Psoas muscle (tissue), 8 donors: ENCODE measurements around the gene ORAI1. TPM values are rescaled to one million over a fixed set of nuclear protein-coding genes. Genes with fewer than 3 reads are reported as not detected.

Experiments used
- ATAC-seq, 4 donors: fragments of 200-7000 bp; cut with Tn5 transposase; one replicate each; pipeline ENCODE4 v1.9.1; 2020; ENCODE audit warnings: moderate library complexity in 3 of 4, mild to moderate bottlenecking in 2 of 4
- DNase-seq, 2 donors: peaks; one replicate each; pipeline ENCODE4 v3.0.0-alpha.2; 2020
- H3K27ac ChIP-seq: fragments of 200-600 bp; one replicate; pipeline ENCODE4 v1.8.0; 2022
- H3K27me3 ChIP-seq, 3 donors: fragments of 200-600 bp in 1 of 3; one replicate each; pipeline versions ENCODE4 v1.6.1 to v1.8.0; 2013 to 2022; ENCODE audit warnings: low read length in 2 of 3, mild to moderate bottlenecking in 2 of 3, moderate library complexity in 1 of 3; ENCODE audit not compliant: insufficient read depth in 3 of 3
- H3K36me3 ChIP-seq, 2 donors: fragments of 200-600 bp in 1 of 2; one replicate each; pipeline versions ENCODE4 v1.6.1 to v1.8.0; 2013 to 2022; ENCODE audit warnings: low read depth in 1 of 2, mild to moderate bottlenecking in 1 of 2, moderate library complexity in 1 of 2; ENCODE audit not compliant: insufficient read depth in 1 of 2
- H3K4me1 ChIP-seq: fragments of 200-600 bp; one replicate; pipeline ENCODE4 v1.8.0; 2022
- H3K4me3 ChIP-seq: fragments of 200-600 bp; one replicate; pipeline ENCODE4 v1.8.0; 2022; ENCODE audit warnings: mild to moderate bottlenecking
- H3K9me3 ChIP-seq: fragments of 200-600 bp; one replicate; pipeline ENCODE4 v1.8.0; 2022
- WGBS, 3 donors: extraction: QIAGEN DNeasy Blood & Tissue Kit; methylation state at CpG; one replicate each; pipeline versions ENCODE4 v1.1.6 to v1.1.7; 2013; 5-methylcytosine and 5-hydroxymethylcytosine counted together
- intact Hi-C, 2 donors: fragments of 100-400 bp; cut with DNase I; formaldehyde crosslinking; loops; one replicate each; pipeline versions ENCODE4 v1.11.0 to v1.14.2; 2022
- polyA plus RNA-seq, 3 donors: library from polyadenylated mRNA; stranded (reverse); fragments of 200-250 nt; gene quantifications; one replicate each; pipeline ENCODE4 v1.2.3, GENCODE V29; 2013
- total RNA-seq, 4 donors: library from RNA; stranded (reverse); fragmentation: NEBNext Ultra II Directional in 2 of 4; extraction: Animal tissue kit (Norgen Biotek cat#: 25700) in 2 of 4; gene quantifications; one replicate each; pipeline versions ENCODE4 v1.2.1 to v1.2.4, GENCODE V29; 2021 to 2023
- TF ChIP-seq, protein P1 (sequence below): fragments of 200-600 bp; IDR thresholded peaks from one replicate; pipeline ENCODE4 v1.8.0; 2022; ENCODE audit warnings: antibody characterized with exemption
- donor health status: healthy with polysubstance abuse.
- donor health status: DM: no; HTN: no; CAD: no; lungs with moderate emphysema.
- donor health status: Bipolar disorder and iron deficiency.
- donor health status: healthy.
- donor health status: DM: yes; HTN: yes; CAD: no.
- donor health status: DM: no; HTN: no; CAD: no.
- donor health status: DM: no; HTN: no; CAD: no.
- donor health status: DM: yes; HTN: yes; CAD: no.

Gene ORAI1
- total and polyA plus RNA-seq, 7 donors = 17.9 to 75.5 (median 27.4) TPM

DNA sequence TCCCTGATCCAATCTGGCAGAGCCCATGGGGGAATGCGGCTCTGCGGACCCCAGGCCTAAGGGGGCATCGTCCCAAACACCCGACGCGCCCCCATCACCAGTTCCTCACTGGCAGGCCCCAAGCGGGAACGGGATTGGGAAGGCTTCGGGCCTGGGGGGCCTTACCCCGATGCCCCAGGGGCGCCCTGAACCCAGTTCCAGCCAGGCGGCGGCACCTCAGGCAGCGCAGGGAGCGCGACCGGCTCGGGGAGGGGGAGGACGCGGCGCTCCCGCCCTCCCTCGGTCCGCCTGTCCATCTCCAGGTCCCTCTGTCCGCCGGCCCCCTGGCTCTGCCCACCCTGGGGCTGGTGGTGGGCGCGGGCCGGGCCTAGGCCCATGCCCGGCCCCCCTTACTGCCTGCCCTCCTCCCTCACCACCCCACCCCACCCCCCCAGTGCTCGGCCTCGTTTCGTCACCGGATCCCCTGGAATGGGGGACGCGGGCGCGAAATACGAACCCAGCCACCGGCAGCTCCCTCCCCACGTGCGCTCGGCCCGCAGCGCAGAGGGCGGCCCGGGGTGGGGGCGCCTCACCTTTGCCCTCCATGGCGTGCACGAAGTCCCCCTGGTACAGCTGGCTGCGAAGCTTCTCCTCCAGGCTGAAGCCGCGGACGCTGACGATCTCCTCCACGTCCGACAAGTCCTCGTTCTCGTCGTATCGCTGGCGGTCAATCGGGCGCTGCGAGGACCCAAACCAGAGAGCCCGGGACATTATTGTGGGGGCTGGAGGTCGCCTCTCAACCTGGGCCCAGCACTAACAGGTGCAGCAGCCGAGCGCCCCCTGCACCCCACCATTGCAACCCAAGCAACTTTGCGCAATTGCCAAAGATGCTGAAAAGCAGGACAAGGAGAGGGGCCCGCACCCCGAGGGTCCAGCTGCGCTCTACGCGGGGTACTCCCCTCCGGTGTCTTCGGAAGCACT lies 47.8 kb upstream of the ORAI1 start:
- peak overlapping the region; percentile 93 for H3K27ac ChIP-seq
- intact Hi-C loops = loop anchor here (5.0 kb wide), 1 partner anchor 49 kb away; the partner anchor contains the start of gene ORAI1 (in 2 of the 2)
- WGBS, 3 donors = 31 to 41% (median 34%) methylated on average over 63 to 77 of the region's 77 CpGs
- no peaks in the 10 kb centered on the region for H3K27me3 ChIP-seq
- TF ChIP-seq, protein P1, sequence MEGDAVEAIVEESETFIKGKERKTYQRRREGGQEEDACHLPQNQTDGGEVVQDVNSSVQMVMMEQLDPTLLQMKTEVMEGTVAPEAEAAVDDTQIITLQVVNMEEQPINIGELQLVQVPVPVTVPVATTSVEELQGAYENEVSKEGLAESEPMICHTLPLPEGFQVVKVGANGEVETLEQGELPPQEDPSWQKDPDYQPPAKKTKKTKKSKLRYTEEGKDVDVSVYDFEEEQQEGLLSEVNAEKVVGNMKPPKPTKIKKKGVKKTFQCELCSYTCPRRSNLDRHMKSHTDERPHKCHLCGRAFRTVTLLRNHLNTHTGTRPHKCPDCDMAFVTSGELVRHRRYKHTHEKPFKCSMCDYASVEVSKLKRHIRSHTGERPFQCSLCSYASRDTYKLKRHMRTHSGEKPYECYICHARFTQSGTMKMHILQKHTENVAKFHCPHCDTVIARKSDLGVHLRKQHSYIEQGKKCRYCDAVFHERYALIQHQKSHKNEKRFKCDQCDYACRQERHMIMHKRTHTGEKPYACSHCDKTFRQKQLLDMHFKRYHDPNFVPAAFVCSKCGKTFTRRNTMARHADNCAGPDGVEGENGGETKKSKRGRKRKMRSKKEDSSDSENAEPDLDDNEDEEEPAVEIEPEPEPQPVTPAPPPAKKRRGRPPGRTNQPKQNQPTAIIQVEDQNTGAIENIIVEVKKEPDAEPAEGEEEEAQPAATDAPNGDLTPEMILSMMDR = no peak
- H3K36me3 ChIP-seq = peaks cover 0 to 18% of the 10 kb centered on the region in 2 donors
- ATAC-seq = peak in 2 of 4 donors; percentile 13 to 15
- peak overlapping the region; percentile 82 for H3K4me3 ChIP-seq
- peaks cover 32% of the 10 kb centered on the region for H3K4me1 ChIP-seq
- H3K9me3 ChIP-seq = no peaks in the 10 kb centered on the region
- DNase-seq = peak; percentile 28 to 61

DNA sequence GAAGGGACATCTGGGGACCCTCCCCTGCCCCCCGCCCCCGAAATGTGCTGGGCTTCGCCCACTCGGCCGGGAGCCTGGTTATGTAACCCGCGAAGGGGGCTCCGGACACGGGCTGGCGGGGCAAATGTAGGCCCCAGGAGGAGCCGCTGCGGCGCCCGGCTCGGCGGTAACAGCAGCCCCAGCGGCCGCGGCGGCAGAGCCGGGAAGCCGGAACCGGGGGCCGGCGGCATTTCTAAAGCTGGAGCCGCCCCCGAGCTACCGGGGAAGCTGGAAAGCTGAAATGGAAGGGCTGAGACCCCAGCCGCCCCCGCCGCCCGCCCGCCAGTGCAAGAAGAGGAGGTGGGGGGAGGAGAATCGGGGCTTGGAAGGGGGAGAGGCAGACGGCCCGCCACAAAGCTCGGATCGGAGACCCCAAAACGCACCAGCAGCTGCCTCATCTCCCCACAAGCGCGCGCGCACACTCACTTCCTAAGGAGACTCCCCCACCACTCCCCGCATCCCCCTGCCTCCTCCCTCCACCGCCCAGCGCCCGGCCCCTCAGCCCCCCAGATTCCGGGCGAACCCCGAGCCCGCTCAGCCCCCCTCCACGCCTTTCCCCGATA lies 47.0 kb upstream of the ORAI1 start:
- intact Hi-C loops = loop anchor here (5.0 kb wide), 1 partner anchor 48 kb away; the partner anchor contains the start of gene ORAI1 (in 2 of the 2)
- TF ChIP-seq, protein P1 = no peak
- no peaks in the 10 kb centered on the region for H3K9me3 ChIP-seq
- 1% methylated on average over 36 to 53 of the region's 53 CpGs for WGBS, 3 donors
- peak overlapping the region; percentile 93 for H3K27ac ChIP-seq
- no peaks in the 10 kb centered on the region for H3K27me3 ChIP-seq
- H3K4me1 ChIP-seq = peaks cover 32% of the 10 kb centered on the region
- peak overlapping the region; percentile 82 for H3K4me3 ChIP-seq
- peaks cover 0 to 14% of the 10 kb centered on the region in 2 donors for H3K36me3 ChIP-seq
- ATAC-seq = peak; percentile 37 to 63 (median 44)
- peak; percentile 26 to 68 for DNase-seq

DNA sequence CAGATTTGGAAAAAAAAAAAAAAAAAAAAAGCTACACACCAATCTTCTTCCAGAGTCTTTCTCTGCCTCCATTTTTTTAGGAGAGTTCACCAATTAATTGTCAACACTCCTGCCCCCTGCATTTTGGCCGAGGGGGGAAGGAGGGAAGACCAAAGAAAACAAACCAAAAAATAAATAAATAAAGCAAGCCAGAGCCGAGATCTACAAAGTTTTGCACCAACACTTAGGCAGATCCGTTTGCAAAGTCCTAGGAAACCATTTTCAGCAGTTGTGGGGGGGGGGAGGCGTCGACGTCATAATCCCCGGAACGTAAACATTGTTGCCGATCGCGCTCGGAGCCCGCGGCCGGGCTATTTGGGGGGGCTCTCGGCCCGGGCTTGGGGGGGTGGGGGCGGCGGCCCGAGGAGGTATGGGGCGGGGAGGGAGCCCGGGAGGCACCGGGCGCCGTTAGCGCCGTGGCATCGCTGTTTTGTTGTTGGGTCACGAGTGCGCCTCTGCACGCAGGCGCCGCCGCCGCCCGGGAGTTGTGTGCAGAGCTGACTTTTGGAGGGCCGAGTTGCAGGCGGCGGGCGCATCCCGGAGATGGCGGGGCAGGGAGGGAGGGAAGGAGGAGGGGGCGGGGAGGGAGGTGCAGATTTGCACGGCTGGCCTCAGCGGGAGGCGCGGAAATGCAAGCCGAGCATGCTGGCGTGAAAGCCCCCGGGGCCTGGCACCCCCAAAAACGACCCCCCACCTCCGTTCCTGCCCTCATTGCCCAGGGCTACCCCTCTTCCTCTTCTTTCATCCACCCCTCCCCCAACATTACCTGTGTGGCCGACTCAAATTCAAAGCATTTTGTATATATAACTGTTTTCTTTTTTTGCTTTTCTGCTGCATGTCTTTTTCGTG lies 46.1 kb upstream of the ORAI1 start:
- TF ChIP-seq, protein P1 = no peak
- Histone ChIP-seq H3K4me1 (peaks cover 32% of the 10 kb centered on the region), H3K4me3 (peak overlapping the region; percentile 82), H3K27me3 (no peaks in the 10 kb centered on the region), H3K36me3 (peaks cover 0 to 5% of the 10 kb centered on the region in 2 donors), H3K27ac (peak overlapping the region; percentile 93), H3K9me3 (no peaks in the 10 kb centered on the region)
- DNase-seq (peak; percentile 74 to 86), ATAC-seq (peak; percentile 52 to 75 (median 68))
- intact Hi-C loops = loop anchor here (5.0 kb wide), 1 partner anchor 47 kb away; the partner anchor contains the start of gene ORAI1 (in 2 of the 2)
- 1% methylated on average over 39 to 54 of the region's 54 CpGs for WGBS, 3 donors

DNA sequence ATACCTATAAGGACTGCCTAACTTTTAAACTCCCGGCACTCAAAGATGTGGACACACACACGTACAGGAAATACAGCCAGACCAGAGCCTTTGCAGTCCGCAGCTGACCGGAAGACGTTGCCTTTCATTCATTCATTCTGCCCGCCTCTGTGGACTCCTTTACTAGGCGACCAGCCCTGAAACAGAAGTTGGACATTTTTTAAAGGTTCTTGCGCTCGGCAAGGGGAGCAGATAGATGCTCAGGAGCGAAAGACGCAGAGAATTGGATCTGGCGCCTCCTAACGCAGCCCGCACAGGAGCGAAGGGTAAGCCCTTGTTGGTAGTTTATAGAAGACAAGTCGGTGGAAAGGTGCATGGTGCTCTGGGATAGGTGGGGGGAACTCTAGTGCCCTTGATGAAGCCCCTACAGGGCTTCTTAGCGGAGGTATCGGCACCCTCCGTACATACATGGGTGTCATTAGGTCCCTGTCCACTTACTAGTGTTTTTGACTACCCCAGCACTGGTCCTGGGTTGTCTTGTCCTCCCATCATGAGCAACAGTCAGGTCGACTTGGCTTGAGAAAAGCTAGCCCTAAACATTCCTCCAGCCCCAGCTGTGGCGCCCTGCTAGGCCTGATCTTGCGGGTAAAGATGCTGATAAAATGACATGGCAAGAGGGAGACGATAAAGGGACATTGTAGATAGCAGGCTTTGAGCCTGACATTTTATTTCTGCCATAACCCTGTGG lies 45.2 kb upstream of the ORAI1 start, which contains the start of gene KDM2B:
Gene KDM2B, minus strand, starts transcription at position 65 of the 727 bp plus-strand sequence. CDS start 112 bp downstream, outside the sequence.
- H3K27ac ChIP-seq = peak within 1 kb of the TSS; percentile 93
- ATAC-seq (peak; percentile 39 to 48 (median 43)), DNase-seq (no peak)
- intact Hi-C loops = no loop called here
- H3K27me3 ChIP-seq = no peaks in the 10 kb centered on the region
- no peaks in the 10 kb centered on the region for H3K9me3 ChIP-seq
- 37 to 42% (median 37%) methylated on average over 23 of the region's 23 CpGs for WGBS, 3 donors
- TF ChIP-seq, protein P1 = no peak
- peaks cover 32% of the 10 kb centered on the region for H3K4me1 ChIP-seq
- peak within 1 kb of the TSS; percentile 82 for H3K4me3 ChIP-seq
- H3K36me3 ChIP-seq = no peaks in the 10 kb centered on the region
